PC-3 (cell line): Measurements from ENCODE around the gene STK25. TPM values are rescaled to one million over a fixed set of nuclear protein-coding genes. Genes with fewer than 3 reads are reported as not detected.
"Not testable (repeated sequence)": the region's sequence is repeated elsewhere in the genome, so short reads cannot be mapped to it uniquely, and the experiment has no call there.

Experiments
- ATAC-seq: fragments of 200-7000 bp; cut with Tn5 transposase; 2 replicates; pipeline ENCODE4 v1.9.1; 2020; ENCODE audit warnings: mild to moderate bottlenecking, moderate library complexity
- BruUV-seq: library from RNA; stranded (reverse); fragments of 400-500 nt; replicated peaks from 2 replicates; lab custom pipeline; 2021; lab: Mats Ljungman, UMichigan
- CTCF ChIA-PET: fragments of 300-600 bp; sonication (Branson Sonifier 250); formaldehyde crosslinking; loops from one replicate; lab custom pipeline; 2022; ENCODE audit warnings: antibody characterized with exemption; lab: Charles Lee
- POLR2A ChIA-PET: fragments of 300-600 bp; sonication (Branson Sonifier 250); formaldehyde crosslinking; loops from one replicate; lab custom pipeline; 2022; ENCODE audit warnings: antibody characterized with exemption; ENCODE audit not compliant: unreplicated experiment; lab: Charles Lee
- DNase-seq: peaks from one replicate; pipeline ENCODE4 v3.0.0-alpha.2; 2015
- H2AFZ ChIP-seq: fragments of 300-600 bp; sonication (generic); 2 replicates; pipeline ENCODE4 v1.6.0; 2016; ENCODE audit warnings: antibody characterized with exemption, low read length
- H3F3A ChIP-seq: fragments of 300-600 bp; sonication (generic); one replicate; pipeline ENCODE4 v1.6.0; 2017; ENCODE audit warnings: antibody characterized with exemption, low read length, control low read depth, mild to moderate bottlenecking; ENCODE audit not compliant: unreplicated experiment
- H3K27ac ChIP-seq: fragments of 300-600 bp; sonication (generic); 2 replicates; pipeline ENCODE4 v1.5.1; 2016; ENCODE audit warnings: mild to moderate bottlenecking, low read length
- H3K27me3 ChIP-seq: fragments of 300-600 bp; sonication (generic); 2 replicates; pipeline ENCODE4 v1.6.1; 2016; ENCODE audit warnings: low read length, mixed read lengths
- H3K36me3 ChIP-seq: fragments of 300-600 bp; sonication (generic); 2 replicates; pipeline ENCODE4 v1.6.1; 2016; ENCODE audit warnings: low read depth, mixed run types, low read length, mixed read lengths
- H3K4me1 ChIP-seq: fragments of 300-600 bp; sonication (generic); 2 replicates; pipeline ENCODE4 v1.5.1; 2016; ENCODE audit warnings: low read length; ENCODE audit not compliant: insufficient read depth
- H3K4me2 ChIP-seq: fragments of 300-600 bp; sonication (generic); 2 replicates; pipeline ENCODE4 v1.6.0; 2016; ENCODE audit warnings: low read length
- H3K4me3 ChIP-seq: fragments of 300-600 bp; sonication (generic); 2 replicates; pipeline ENCODE4 v1.5.1; 2016; ENCODE audit warnings: mild to moderate bottlenecking, low read length, mixed read lengths
- H3K79me2 ChIP-seq: fragments of 300-600 bp; sonication (generic); 2 replicates; pipeline ENCODE4 v1.6.1; 2017; ENCODE audit warnings: low read length, mixed read lengths
- H3K9ac ChIP-seq: fragments of 300-600 bp; sonication (generic); 2 replicates; pipeline ENCODE4 v1.6.0; 2016; ENCODE audit warnings: mild to moderate bottlenecking, low read length
- H3K9me2 ChIP-seq: fragments of 300-600 bp; sonication (generic); replicated peaks from 2 replicates; pipeline ENCODE4 v1.6.1; 2016; ENCODE audit warnings: mixed run types, low read length, mixed read lengths
- H3K9me3 ChIP-seq: fragments of 300-600 bp; sonication (generic); 2 replicates; pipeline ENCODE4 v1.6.1; 2016; ENCODE audit warnings: low read length, mixed read lengths
- H4K20me1 ChIP-seq: fragments of 300-600 bp; sonication (generic); 2 replicates; pipeline ENCODE4 v1.6.1; 2016; ENCODE audit warnings: low read length, mixed read lengths
- EZH2 ChIP-seq: fragments of 300-600 bp; sonication (generic); IDR thresholded peaks from one replicate; pipeline ENCODE4 v1.6.1; 2017; ENCODE audit warnings: antibody characterized with exemption, mild to moderate bottlenecking, low read length; ENCODE audit not compliant: unreplicated experiment
- EZH2phosphoT487 ChIP-seq: fragments of 300-600 bp; sonication (generic); IDR thresholded peaks from 2 replicates; pipeline ENCODE4 v1.6.1; 2018; ENCODE audit warnings: mild to moderate bottlenecking, antibody characterized with exemption, low read length, borderline replicate concordance
- intact Hi-C: fragments of 100-400 bp; cut with micrococcal nuclease; formaldehyde crosslinking; loops from 2 replicates; pipeline ENCODE4 v1.9.0; 2023
- total RNA-seq: library from RNA; depleted of rRNA; stranded (reverse); fragments of >200 nt; gene quantifications from 2 replicates; pipeline ENCODE4 v1.2.3, GENCODE V29; 2014
- TF ChIP-seq, protein P1 (sequence below): fragments of 300-600 bp; sonication (generic); conservative IDR thresholded peaks from 2 replicates; pipeline ENCODE4 v1.5.1; 2017; ENCODE audit warnings: antibody characterized with exemption, low read depth, mild to moderate bottlenecking, low read length

The STK25 gene
- total RNA-seq, 1 experiment from 2014 or later, result 198 TPM

DNA sequence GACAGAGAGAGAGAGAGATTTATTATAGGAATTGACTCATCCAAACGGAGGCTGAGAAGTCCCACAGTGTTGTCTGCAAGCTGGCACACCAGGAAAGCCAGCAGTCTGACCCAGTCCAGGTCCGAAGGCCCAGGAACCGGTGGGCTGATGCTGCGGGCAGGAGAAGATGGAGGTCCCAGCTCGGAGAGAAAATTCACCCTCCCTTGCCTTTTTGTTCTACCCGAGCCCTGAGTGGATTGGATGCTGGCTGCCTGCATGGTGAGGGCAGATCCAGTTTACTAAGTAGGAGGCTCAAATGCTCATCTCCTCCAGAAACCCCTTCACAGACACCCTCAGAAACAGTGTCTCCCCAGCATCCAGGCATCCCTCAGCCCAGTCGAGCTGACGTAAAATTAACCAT lies 22.2 kb upstream of the STK25 start:
- Histone ChIP-seq H3K79me2 (no peaks in the 10 kb centered on the region), H3K4me3 (no peak overlapping the region), H3K9me2 (no peaks in the 10 kb centered on the region), H2AFZ (no peak overlapping the region), H3K9me3 (no peaks in the 10 kb centered on the region), H3K27ac (no peak overlapping the region), H3F3A (no peaks in the 10 kb centered on the region), H4K20me1 (no peaks in the 10 kb centered on the region), H3K36me3 (no peaks in the 10 kb centered on the region), H3K4me1 (no peaks in the 10 kb centered on the region), H3K9ac (no peak overlapping the region), H3K4me2 (no peak overlapping the region), H3K27me3 (no peaks in the 10 kb centered on the region)
- no peak for DNase-seq
- ChIA-PET POLR2A (no interaction called here), CTCF (no interaction called here)
- no peak for ATAC-seq
- intact Hi-C loops, result no loop called here
- BruUV-seq, result no TSS peak
- TF ChIP-seq, protein P1, sequence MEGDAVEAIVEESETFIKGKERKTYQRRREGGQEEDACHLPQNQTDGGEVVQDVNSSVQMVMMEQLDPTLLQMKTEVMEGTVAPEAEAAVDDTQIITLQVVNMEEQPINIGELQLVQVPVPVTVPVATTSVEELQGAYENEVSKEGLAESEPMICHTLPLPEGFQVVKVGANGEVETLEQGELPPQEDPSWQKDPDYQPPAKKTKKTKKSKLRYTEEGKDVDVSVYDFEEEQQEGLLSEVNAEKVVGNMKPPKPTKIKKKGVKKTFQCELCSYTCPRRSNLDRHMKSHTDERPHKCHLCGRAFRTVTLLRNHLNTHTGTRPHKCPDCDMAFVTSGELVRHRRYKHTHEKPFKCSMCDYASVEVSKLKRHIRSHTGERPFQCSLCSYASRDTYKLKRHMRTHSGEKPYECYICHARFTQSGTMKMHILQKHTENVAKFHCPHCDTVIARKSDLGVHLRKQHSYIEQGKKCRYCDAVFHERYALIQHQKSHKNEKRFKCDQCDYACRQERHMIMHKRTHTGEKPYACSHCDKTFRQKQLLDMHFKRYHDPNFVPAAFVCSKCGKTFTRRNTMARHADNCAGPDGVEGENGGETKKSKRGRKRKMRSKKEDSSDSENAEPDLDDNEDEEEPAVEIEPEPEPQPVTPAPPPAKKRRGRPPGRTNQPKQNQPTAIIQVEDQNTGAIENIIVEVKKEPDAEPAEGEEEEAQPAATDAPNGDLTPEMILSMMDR, result no peak

DNA sequence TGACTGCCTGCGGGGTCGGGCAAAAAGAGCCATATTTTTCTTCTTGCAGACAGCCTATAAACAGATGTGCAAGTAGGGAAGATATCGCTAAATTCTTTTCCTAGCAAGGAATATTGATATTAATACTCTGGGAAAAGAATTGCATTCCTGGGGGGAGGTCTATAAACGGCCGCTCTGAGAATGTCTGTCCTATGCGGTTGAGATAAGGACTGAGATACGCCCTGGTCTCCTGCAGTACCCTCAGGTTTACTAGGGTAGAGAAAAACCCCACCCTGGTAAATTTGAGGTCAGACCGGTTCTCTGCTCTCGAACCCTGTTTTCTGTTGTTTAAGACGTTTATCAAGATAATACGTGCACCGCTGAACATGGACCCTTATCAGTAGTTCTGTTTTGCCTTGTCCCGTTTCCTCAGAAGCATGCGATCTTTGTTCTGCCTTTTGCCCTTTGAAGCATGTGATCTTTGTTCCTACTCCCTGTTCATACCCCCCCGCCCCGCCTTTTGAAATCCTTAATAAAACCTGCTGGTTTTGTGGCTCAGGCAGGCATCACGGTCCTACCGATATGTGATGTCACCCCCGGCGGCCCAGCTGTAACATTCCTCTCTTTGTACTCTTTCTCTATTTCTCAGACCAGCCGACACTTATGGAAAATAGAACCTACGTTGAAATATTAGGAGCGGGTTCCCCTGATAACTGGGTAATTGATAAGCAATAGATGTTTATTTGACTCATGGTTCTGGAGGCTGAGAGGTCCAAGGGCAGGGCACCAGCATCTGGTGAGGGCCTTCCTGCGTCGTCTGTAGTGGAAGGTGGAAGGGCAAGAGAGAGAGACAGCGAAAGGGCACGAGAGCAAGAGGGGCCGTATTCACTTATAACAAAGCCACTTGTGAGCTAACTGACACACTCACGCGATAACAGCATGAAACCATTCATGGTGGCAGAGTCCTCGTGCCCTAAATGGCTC lies 17.7 kb upstream of the STK25 start:
- H3K36me3 ChIP-seq, BruUV-seq, H2AFZ ChIP-seq, H3F3A ChIP-seq, H3K4me2 ChIP-seq, H3K4me3 ChIP-seq, H4K20me1 ChIP-seq, intact Hi-C loops, CTCF ChIA-PET, H3K4me1 ChIP-seq, H3K9me3 ChIP-seq, H3K9me2 ChIP-seq, H3K9ac ChIP-seq, H3K27ac ChIP-seq, POLR2A ChIA-PET, DNase-seq, H3K79me2 ChIP-seq, ATAC-seq, H3K27me3 ChIP-seq: not testable (repeated sequence)

DNA sequence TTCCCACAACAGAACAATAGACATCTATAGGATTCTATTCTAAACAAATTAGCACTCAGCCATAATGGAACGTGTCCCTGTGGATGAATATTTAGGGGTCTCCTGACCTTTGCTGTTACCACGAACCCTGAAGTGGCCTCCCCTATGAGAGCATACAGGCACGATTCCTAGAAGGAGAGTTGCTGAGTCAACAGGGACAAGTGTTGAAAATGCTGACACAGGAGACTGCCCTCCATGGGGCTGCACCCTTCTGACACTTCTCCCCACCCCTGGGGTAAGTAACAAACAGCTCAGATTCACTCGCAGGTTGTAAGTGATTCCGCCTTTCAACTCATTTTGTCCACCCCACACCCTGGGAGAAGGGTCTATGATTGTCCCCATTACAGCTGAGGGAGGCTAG lies 14.1 kb upstream of the STK25 start:
- Histone ChIP-seq H3K4me2 (no peak overlapping the region), H4K20me1 (no peaks in the 10 kb centered on the region), H3K9me3 (no peaks in the 10 kb centered on the region), H3K27ac (no peak overlapping the region), H2AFZ (no peak overlapping the region), H3K9me2 (no peaks in the 10 kb centered on the region), H3K4me3 (no peak overlapping the region), H3K9ac (no peak overlapping the region), H3K27me3 (no peaks in the 10 kb centered on the region), H3K36me3 (no peaks in the 10 kb centered on the region), H3F3A (no peaks in the 10 kb centered on the region), H3K4me1 (no peaks in the 10 kb centered on the region), H3K79me2 (no peaks in the 10 kb centered on the region)
- no TSS peak for BruUV-seq
- no peak for ATAC-seq
- DNase-seq, result no peak
- CTCF ChIA-PET, result no interaction called here
- TF ChIP-seq EZH2, result no peak
- no peak for TF ChIP-seq EZH2phosphoT487
- TF ChIP-seq, protein P1, result no peak
- intact Hi-C loops, result no loop called here
- POLR2A ChIA-PET, result no interaction called here
